Heart left ventricle (tissue), 13 donors: Measurements from ENCODE around the gene KIF4B.

Experiments used
- CTCF ChIP-seq, 12 donors: fragments of 200-600 bp; sonication (generic) in 4 of 12; IDR thresholded peaks; one replicate each; pipeline versions ENCODE4 v1.5.0 to v1.8.0; 2018 to 2022; ENCODE audit warnings: antibody characterized with exemption in 12 of 12, mild to moderate bottlenecking in 5 of 12
- POLR2A ChIP-seq, 2 donors: fragments of 450-650 bp; IDR thresholded peaks; one replicate each; pipeline ENCODE4 v1.6.1; 2017; ENCODE audit warnings: antibody characterized with exemption in 2 of 2, mild to moderate bottlenecking in 2 of 2, moderate library complexity in 2 of 2
- donor health status: ischemic (EF 13 %, LVEDD 7.1; RV severe dilation, severe dysfunction).
- donor health status: DM: no; HTN: yes; CAD: no.
- donor health status: DM: no; HTN: no; CAD: no.
- donor health status: ischemic (EF 25% LVEDD 6.9; RV normal size, moderate dysfunction).
- donor health status: ischemic (EF 25% LVEDD 5.7; RV mildly dilated, moderate dysfunction).
- donor health status: ischemic (EF 35%, LVEDD 5.7; RV mildly dilated, moderate dysfunction).
- donor health status: nonischemic (EF 11% LVEDD 7.7; RV severe dilation, severe dysfunction).
- donor health status: DM: yes; HTN: yes; CAD: no.
- donor health status: PGD.
- donor health status: ischemic (EF 29% LVEDD 5.4; RV normal size, mild dysfunction).
- donor health status: nonischemic (EF 23%, LVEDD 6.1; RV moderate dilation, normal function).

GRCh38 chr5:155050384-155051019 is 36.9 kb downstream of the KIF4B start:
- TF ChIP-seq POLR2A (IDR thresholded peaks at IDR 0.05) (no peak), CTCF (IDR thresholded peaks at IDR 0.05) (no peak)
